Panc1 (cell line): Measurements from ENCODE around the gene HARS2. TPM values are rescaled to one million over a fixed set of nuclear protein-coding genes. Genes with fewer than 3 reads are reported as not detected.

Experiments used
- ATAC-seq: fragments of 200-7000 bp; cut with Tn5 transposase; 2 replicates; pipeline ENCODE4 v1.9.1; 2020; ENCODE audit warnings: mild to moderate bottlenecking, moderate library complexity
- BruUV-seq: library from RNA; stranded (reverse); fragments of 400-500 nt; replicated peaks from 2 replicates; lab custom pipeline; 2021; lab: Mats Ljungman, UMichigan
- CTCF ChIA-PET: fragments of 300-600 bp; sonication (Branson Sonifier 250); formaldehyde crosslinking; loops from one replicate; lab custom pipeline; 2022; ENCODE audit warnings: antibody characterized with exemption; lab: Charles Lee
- POLR2A ChIA-PET: fragments of 300-600 bp; sonication (Branson Sonifier 250); formaldehyde crosslinking; loops from one replicate; lab custom pipeline; 2022; ENCODE audit warnings: antibody characterized with exemption; lab: Charles Lee
- DNase-seq: peaks from one replicate; pipeline ENCODE4 v3.0.0-alpha.2; 2010; ENCODE audit warnings: low read depth, low spot score
- H3K27ac ChIP-seq: 2 replicates; pipeline ENCODE4 v1.5.1; 2011; ENCODE audit warnings: mild to moderate bottlenecking, low read length, inconsistent platforms
- H3K27me3 ChIP-seq: fragments of 200-500 bp; sonication (Bioruptor generic); 2 replicates; pipeline ENCODE4 v1.6.0; 2014; ENCODE audit warnings: low read length, inconsistent platforms; ENCODE audit not compliant: control insufficient read depth, insufficient read depth
- H3K36me3 ChIP-seq: fragments of 200-500 bp; sonication (Bioruptor generic); 2 replicates; pipeline ENCODE4 v1.5.1; 2014; ENCODE audit warnings: inconsistent platforms, mild to moderate bottlenecking, low read length, moderate library complexity; ENCODE audit not compliant: control insufficient read depth, insufficient read depth
- H3K4me1 ChIP-seq: 2 replicates; pipeline ENCODE4 v1.5.1; 2011; ENCODE audit warnings: inconsistent platforms, mild to moderate bottlenecking, low read length, moderate library complexity; ENCODE audit not compliant: control insufficient read depth, insufficient read depth
- H3K4me3 ChIP-seq, 2 experiments: 2 replicates each; pipeline ENCODE4 v1.5.1; 2011 to 2012; ENCODE audit warnings: low read depth in 2 of 2, low read length in 2 of 2, mild to moderate bottlenecking in 2 of 2, inconsistent platforms in 1 of 2, moderate library complexity in 1 of 2
- H3K9me3 ChIP-seq: fragments of 200-500 bp; sonication (Bioruptor generic); 2 replicates; pipeline ENCODE4 v1.5.1; 2014; ENCODE audit warnings: low read depth, mild to moderate bottlenecking, inconsistent platforms, low read length, moderate library complexity; ENCODE audit not compliant: control insufficient read depth, insufficient read depth
- CTCF ChIP-seq: fragments of 450-650 bp; IDR thresholded peaks from 2 replicates; pipeline ENCODE4 v1.5.1; 2017; ENCODE audit warnings: mild to moderate bottlenecking
- POLR2AphosphoS5 ChIP-seq: IDR thresholded peaks from 2 replicates; pipeline ENCODE4 v1.6.1; 2012; ENCODE audit warnings: mild to moderate bottlenecking, low read depth, low read length, moderate library complexity
- REST ChIP-seq, 2 experiments: IDR thresholded peaks; 2 replicates each; pipeline ENCODE4 v1.6.1; 2011 to 2012; ENCODE audit warnings: low read depth in 2 of 2, control low read depth in 1 of 2, low read length in 1 of 2, mild to moderate bottlenecking in 1 of 2, moderate library complexity in 1 of 2; ENCODE audit not compliant: insufficient read depth in 1 of 2
- SIN3A ChIP-seq: IDR thresholded peaks from 2 replicates; pipeline ENCODE4 v1.6.1; 2012; ENCODE audit warnings: low read depth, mild to moderate bottlenecking, low read length, moderate library complexity, borderline replicate concordance; ENCODE audit not compliant: insufficient read depth
- TCF7L2 ChIP-seq: IDR thresholded peaks from 2 replicates; pipeline ENCODE4 v1.6.1; 2011; ENCODE audit warnings: mild to moderate bottlenecking, low read depth, low read length, inconsistent platforms
- in situ Hi-C: cut with HindIII; loops from 2 replicates; pipeline ENCODE4 v1.10.0; 2016; ENCODE audit warnings: low sequenced_read_pairs, low pct_unique_long_range_greater_than_20kb
- intact Hi-C: fragments of 100-400 bp; cut with micrococcal nuclease; formaldehyde crosslinking; loops from one replicate; pipeline ENCODE4 v1.10.0; 2022; ENCODE audit not compliant: unreplicated experiment
- total RNA-seq: library from RNA; stranded (reverse); gene quantifications from one replicate; pipeline ENCODE4 v1.2.1, GENCODE V29; 2021; ENCODE audit not compliant: unreplicated experiment

HARS2 gene
- total RNA-seq, 1 experiment from 2014 or later: 44.1 TPM

GRCh38 chr5:140696891-140697492 lies 5.7 kb downstream of the HARS2 start:
- H3K9me3 ChIP-seq: no peaks in the 10 kb centered on the region
- ATAC-seq: no peak
- TSS peak; percentile 2 for BruUV-seq
- no peaks in the 10 kb centered on the region for H3K27me3 ChIP-seq
- no peak for DNase-seq
- no peak overlapping the region for H3K4me3 ChIP-seq
- H3K4me1 ChIP-seq: peaks cover 13% of the 10 kb centered on the region
- intact Hi-C loops (no loop called here), in situ Hi-C loops (no loop called here)
- CTCF ChIA-PET: no interaction called here
- no peak overlapping the region for H3K27ac ChIP-seq
- peaks cover 56% of the 10 kb centered on the region for H3K36me3 ChIP-seq
- POLR2A ChIA-PET: interaction anchor here (0.6 kb wide), 1 partner anchor 18 kb away, joined by 4 read pairs; no protein-coding TSS in a partner anchor
- TF ChIP-seq TCF7L2 (no peak), SIN3A (no peak), CTCF (no peak), POLR2AphosphoS5 (no peak), REST (IDR thresholded peaks at IDR 0.05; ENCODE audit: insufficient read depth in 1 of 2, low read depth in 2 of 2, low read length in 1 of 2) (no peak)

- DNase-seq (peak; percentile 97), ATAC-seq (peak; percentile 99)
- ChIA-PET CTCF (interaction anchor here (0.6 kb wide), 2 partner anchors 9 to 342 kb away, joined by 3 to 6 read pairs; partner anchors contain the start of genes HARS1 and HARS2), POLR2A (interaction anchor here (0.7 to 1.0 kb wide), 2 partner anchors 11 to 18 kb away, joined by 4 read pairs; no protein-coding TSS in a partner anchor)
- peak within 1 kb of the TSS; percentile 82 to 92 for H3K4me3 ChIP-seq
- TF ChIP-seq TCF7L2 (0 out of 2 replicates have a peak, but pooled peaks have one; percentile 15), REST (IDR thresholded peaks at IDR 0.05; ENCODE audit: insufficient read depth in 1 of 2, low read depth in 2 of 2, low read length in 1 of 2) (peak in 1 of 2 experiments; percentile 28; a peak in 1 of 4 replicates), POLR2AphosphoS5 (peak; percentile 94), CTCF (no peak), SIN3A (no peak; the same call in 1 of the 2 replicates)
- H3K27me3 ChIP-seq: no peaks in the 10 kb centered on the region
- BruUV-seq: TSS peak; percentile 29
- H3K36me3 ChIP-seq: peaks cover 62% of the 10 kb centered on the region
- no peaks in the 10 kb centered on the region for H3K9me3 ChIP-seq
- intact Hi-C loops: no loop called here
- peaks cover 10% of the 10 kb centered on the region for H3K4me1 ChIP-seq
- peak within 1 kb of the TSS; percentile 95 for H3K27ac ChIP-seq
- in situ Hi-C loops: no loop called here
Observed at GRCh38 chr5:140700177-140701144, 9.2 kb downstream of the HARS2 start, which contains the start of gene ZMAT2. Gene ZMAT2 (plus strand): TSS chr5:140700447. CDS start chr5:140700461, 14 bp downstream.
